Gastrocnemius medialis (tissue), 4 donors: ENCODE results near the gene NR0B2.

Source experiments
- POLR2A ChIP-seq, 2 donors: fragments of 450-650 bp; IDR thresholded peaks; one replicate each; pipeline ENCODE4 v1.6.1; 2017; ENCODE audit warnings: antibody characterized with exemption in 2 of 2, mild to moderate bottlenecking in 2 of 2, moderate library complexity in 2 of 2
- TF ChIP-seq, protein P1 (sequence below), 5 experiments: fragments of 450-650 bp in 3 of 5; fragments of 200-600 bp in 2 of 5; sonication (generic) in 2 of 5; IDR thresholded peaks in 4 of 5; conservative IDR thresholded peaks in 1 of 5; 1 replicate in 4 of 5; 2 replicates in 1 of 5; pipeline ENCODE4 v1.5.1; 2016 to 2019; ENCODE audit warnings: antibody characterized with exemption in 5 of 5, mild to moderate bottlenecking in 3 of 5, moderate library complexity in 3 of 5

DNA sequence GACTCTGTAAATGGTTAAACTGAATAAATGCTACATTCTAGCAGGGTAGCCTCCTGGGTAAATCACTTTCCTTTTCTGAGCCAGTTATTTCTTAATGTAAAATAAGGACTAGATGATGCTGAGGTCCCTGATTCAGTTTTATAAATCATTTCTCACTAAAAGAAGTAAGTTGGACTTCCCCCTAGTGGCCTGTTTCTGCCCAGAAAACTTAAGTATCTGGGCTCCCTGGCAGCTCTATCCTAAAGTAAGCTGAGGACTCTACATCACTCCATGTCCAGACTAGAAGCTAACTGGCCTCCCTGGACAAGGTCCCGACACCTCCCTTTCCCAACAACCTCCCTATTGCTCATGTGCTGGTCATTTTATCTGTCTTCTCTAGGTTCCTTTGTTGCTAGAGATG is 26.6 kb downstream of the NR0B2 start:
- TF ChIP-seq, protein P1, sequence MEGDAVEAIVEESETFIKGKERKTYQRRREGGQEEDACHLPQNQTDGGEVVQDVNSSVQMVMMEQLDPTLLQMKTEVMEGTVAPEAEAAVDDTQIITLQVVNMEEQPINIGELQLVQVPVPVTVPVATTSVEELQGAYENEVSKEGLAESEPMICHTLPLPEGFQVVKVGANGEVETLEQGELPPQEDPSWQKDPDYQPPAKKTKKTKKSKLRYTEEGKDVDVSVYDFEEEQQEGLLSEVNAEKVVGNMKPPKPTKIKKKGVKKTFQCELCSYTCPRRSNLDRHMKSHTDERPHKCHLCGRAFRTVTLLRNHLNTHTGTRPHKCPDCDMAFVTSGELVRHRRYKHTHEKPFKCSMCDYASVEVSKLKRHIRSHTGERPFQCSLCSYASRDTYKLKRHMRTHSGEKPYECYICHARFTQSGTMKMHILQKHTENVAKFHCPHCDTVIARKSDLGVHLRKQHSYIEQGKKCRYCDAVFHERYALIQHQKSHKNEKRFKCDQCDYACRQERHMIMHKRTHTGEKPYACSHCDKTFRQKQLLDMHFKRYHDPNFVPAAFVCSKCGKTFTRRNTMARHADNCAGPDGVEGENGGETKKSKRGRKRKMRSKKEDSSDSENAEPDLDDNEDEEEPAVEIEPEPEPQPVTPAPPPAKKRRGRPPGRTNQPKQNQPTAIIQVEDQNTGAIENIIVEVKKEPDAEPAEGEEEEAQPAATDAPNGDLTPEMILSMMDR (IDR thresholded peaks at IDR 0.05 in 4 of 5, conservative IDR thresholded peaks at IDR 0.05 in 1 of 5) = no peak
- no peak for TF ChIP-seq POLR2A (IDR thresholded peaks at IDR 0.05)
